Glomerular endothelial cell (primary cell): ENCODE measurements around the gene PIK3C2G. TPM values are rescaled to one million over a fixed set of nuclear protein-coding genes. Genes with fewer than 3 reads are reported as not detected.
"Not testable (repeated sequence)": the region's sequence is repeated elsewhere in the genome, so short reads cannot be mapped to it uniquely, and the experiment has no call there.

Source experiments
- DNase-seq: peaks from one replicate; pipeline ENCODE4 v3.0.0-alpha.2; 2011; ENCODE audit warnings: low read depth, low spot score; ENCODE audit errors: extremely low read depth
- total RNA-seq: library from RNA; depleted of rRNA; stranded (reverse); fragments of >200 nt; gene quantifications from 2 replicates; pipeline ENCODE4 v1.2.3, GENCODE V29; 2015

Gene PIK3C2G
- total RNA-seq: not detected in 2 replicates

DNA sequence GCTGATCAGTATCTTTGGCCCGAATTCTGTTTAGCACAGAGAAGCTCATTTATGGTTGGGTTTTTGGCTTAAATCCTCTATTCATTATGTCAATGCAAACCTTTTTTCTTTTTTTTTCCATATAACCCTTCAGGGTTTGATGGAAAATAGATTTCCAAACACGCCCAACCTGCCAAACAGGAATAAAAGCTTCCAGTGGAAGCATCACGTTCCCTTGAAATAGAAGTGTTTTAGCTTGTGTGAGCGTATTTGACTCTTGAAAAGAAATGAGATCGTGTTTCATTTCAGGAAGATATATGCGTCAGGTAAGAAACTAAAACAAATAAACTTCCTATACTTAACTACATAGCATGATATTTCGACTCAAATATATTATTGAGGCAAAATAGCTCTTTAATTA, at the start of gene PIK3C2G:
Gene PIK3C2G, plus strand, starts transcription at position 246 of the 400 bp plus-strand sequence. CDS start 20,564 bp downstream, outside the sequence.
- no peak for DNase-seq

GRCh38 chr12:18217966-18218365, 43.4 kb upstream of the PIK3C2G start:
- DNase-seq: no peak

GRCh38 chr12:18221726-18222125, 39.6 kb upstream of the PIK3C2G start:
- DNase-seq: no peak

- DNase-seq: no peak
Observed at GRCh38 chr12:18222699-18223098, 38.6 kb upstream of the PIK3C2G start.

DNA sequence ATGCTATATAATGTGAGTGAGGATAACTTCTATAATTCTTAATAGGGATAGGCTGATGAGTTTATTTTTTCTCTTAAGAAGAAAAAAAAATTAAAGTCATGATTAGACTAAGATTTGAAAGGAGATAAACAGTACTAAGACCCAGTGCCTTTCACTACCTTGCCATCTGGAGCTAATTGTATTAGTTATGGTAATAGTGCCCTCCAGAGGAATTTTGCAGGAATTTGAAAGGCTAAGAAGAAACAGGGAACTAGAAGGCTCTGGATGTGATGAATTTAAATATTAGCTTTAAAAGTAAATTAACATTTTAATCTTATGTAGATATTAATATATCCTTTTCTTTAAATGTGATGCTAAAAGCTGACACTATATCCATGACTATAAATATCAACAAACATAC, 36.6 kb upstream of the PIK3C2G start:
- DNase-seq: no peak

DNA sequence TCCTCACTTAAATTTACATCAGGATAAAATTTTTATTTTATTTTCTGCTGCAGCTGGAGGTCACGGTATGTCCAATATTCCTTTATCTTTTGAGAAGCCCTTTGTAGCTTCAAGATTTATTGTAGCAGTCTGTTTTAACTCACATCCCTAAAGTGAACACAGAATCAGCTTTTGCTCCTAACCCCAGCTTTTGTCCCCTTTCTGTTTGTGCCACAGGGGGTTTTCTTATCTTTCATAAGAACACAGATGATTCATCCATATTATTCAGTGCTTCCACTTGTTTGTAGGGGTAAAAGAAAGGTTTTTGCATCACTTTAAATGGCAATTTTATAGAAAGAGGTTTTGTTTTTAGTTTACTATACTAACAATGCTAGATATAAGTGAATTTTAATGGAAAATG, 21.8 kb upstream of the PIK3C2G start:
- no peak for DNase-seq

DNA sequence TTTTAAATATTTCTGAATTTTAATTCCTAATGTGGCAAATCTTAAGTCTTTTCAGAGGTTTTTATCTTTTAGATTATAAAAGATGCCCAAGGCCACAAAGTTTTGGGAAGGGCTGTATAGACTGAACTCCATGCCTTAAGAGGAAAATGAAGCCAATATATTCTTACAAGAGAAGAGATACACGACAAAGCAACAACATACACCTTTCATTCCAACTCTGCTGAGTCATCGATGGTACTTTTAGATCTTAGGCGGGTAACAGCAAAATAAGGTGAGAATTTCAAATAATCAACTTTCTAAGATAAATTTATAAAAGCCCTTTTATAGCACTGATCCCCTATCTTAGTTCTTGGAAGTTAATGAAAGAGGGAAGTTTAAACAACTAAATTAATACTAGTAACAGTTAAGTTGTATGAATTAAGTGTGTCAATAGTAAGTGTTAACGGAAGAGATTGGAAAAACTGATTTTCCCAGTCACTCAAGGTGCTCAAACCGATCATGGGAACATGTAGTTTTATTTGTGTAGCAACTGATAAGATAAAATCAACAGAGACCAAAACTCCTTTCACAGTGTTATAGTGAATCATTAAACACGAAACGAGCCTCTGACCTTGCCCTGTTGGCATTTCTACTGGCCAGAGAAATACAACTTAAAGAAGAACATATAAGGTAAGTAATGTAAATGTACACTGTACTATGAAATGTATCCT, 18.8 kb upstream of the PIK3C2G start:
- DNase-seq: no peak

DNA sequence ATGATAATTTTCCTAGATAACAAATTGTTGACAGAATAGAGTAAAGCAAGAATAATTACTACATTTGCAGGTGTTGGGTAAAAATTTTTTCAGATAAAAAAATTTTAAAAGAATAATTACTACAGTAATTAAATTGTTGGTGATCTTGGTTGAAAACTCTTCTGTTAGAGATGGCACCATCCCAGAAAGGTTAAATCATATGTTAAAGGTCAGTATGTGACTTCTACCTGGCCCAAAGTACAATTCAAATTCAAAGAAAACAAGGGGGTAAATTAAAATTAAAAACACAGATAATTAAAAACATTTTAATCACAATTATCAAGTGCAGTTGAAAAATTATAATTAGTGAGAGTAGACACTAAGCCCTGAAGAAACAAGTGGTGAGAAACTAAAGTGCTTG, 18.1 kb upstream of the PIK3C2G start:
- no peak for DNase-seq

- no peak for DNase-seq
Observed at GRCh38 chr12:18246066-18246465, 15.3 kb upstream of the PIK3C2G start.

- DNase-seq: peak; percentile 20
Observed at GRCh38 chr12:18250313-18250916, 10.9 kb upstream of the PIK3C2G start.

GRCh38 chr12:18254081-18254480, 7.2 kb upstream of the PIK3C2G start:
- no peak for DNase-seq

DNA sequence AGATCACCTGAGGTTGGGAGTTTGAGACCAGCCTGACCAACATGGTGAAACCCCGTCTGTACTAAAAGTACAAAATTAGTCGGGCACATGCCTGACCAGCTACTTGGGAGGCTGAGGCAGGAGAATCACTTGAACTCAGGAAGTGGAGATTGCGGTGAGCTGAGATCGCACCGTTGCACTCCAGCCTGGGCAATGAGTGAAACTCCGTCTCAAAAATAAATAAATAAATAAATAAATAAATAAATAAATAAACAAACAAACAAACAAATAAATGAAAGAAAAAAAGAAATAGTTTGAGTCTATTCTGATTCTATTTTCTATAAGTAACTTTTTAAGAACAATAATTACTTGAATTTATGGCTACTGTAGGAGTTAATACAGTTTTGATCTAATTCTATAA, 6.3 kb upstream of the PIK3C2G start:
- not testable (repeated sequence) for DNase-seq

DNA sequence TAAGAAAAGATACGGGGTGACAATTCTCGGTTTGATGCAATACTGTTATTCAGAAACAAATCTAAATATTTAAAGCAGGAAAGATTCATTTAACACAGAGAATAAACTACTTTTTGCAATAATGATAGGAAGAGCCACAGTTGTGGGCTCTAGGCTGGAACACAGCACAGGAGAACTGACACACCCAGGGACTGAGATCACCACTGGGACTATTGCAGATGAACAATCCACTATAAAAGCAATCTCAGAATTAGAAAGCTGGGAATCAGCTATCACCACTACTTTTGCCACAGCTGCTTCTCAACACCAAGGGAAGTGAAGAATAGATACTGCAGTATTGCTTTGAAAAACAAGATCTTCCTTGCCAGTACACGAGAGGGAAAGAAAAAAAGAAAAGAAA, 4.1 kb upstream of the PIK3C2G start:
- DNase-seq: no peak

GRCh38 chr12:18258929-18259328, 2.4 kb upstream of the PIK3C2G start:
- no peak for DNase-seq

GRCh38 chr12:18259906-18260682, 1.2 kb upstream of the PIK3C2G start:
- no peak for DNase-seq

DNA sequence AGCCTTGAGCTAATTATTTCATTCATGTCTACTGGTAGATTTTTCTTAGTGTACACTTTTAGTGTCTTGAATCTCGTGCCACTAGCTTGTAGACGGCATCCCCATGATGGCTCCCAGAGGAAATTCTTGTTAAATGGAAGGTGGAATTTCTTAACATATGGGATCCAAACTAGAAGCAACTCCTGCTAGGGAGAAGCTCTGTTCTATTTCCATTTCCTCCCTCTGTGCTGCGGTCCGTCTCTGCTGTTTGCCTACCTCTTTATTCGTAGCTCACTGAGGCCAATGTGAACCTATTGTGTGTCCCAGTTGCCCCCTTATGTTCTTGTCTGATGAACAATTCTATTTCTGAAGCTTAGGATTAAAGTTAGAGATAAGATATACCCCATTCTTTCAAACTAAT, 588 bp downstream of the PIK3C2G start:
- no peak for DNase-seq

- no peak for DNase-seq
Observed at GRCh38 chr12:18262514-18262913, 1.2 kb downstream of the PIK3C2G start.

- DNase-seq: no peak
Observed at GRCh38 chr12:18264581-18265075, 3.3 kb downstream of the PIK3C2G start.

DNA sequence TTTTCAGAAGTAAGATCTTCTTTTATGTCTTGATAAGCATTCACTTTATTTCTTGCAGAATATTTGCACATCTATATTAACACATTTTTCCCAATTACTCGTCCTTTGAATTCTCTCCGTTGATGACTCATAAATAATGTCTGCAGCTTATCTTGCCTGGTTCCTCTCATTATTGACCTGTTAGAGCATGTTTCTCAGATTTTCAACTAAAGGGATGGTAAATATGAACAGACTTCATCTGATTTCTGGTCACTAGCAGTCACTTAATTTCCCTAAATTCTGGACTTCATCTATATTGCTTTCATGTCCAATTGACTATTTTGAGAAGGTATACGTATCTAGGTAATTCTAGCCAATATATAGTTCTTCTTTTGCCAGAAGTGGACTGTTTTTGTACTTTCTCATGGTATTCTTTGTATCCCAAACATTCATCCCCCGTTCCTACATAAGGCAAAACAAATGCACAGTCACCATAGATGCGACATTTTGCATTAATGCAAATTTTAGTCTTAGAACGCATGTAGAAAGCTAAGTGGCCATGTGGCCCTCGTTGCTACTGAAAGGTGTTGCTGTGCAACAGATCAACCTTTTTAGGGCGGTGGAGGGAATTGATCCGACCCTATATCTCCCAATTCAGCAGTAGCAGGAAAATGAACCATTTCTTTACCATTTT, 6.2 kb downstream of the PIK3C2G start:
- DNase-seq: no peak

GRCh38 chr12:18270958-18271460, 9.7 kb downstream of the PIK3C2G start:
- DNase-seq: no peak

DNA sequence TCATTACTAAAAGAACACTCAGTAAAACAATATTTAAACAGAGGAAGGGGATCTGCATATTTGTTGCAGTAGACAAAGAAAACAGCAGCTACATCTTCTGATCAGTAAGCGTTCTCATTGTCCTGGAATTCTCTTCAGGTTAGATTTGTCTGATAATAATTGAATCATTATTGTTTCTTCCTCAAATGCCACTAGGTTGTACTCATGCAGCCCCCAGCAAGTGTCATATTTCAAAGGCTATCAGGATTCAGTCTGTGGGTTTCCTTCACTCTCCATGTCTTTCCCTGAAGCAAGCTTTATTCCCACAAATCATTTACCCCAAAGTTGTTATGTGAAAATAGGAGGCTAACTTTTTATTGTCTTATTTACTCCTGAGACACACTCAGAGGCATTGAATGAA, 14.7 kb downstream of the PIK3C2G start:
- no peak for DNase-seq
